Measurements from ENCODE around the gene GAS2L3. TPM values are rescaled to one million over a fixed set of nuclear protein-coding genes. Genes with fewer than 3 reads are reported as not detected.

GAS2L3 gene
- total and polyA plus RNA-seq, 8 donors, result 1.0 to 29.7 (median 1.8) TPM; not detected in 1

GRCh38 chr12:100565987-100566545, 7.4 kb upstream of the GAS2L3 start:
- Histone ChIP-seq H3K27me3 (peaks cover 0 to 3% (median 0%) of the 10 kb centered on the region in 3 donors), H3K4me3 (no peak overlapping the region), H3K9me3 (no peaks in the 10 kb centered on the region), H3K4me1 (peaks cover 0 to 7% (median 0%) of the 10 kb centered on the region in 4 donors), H3K36me3 (no peaks in the 10 kb centered on the region), H3K27ac (no peak overlapping the region)
- intact Hi-C loops (cut with DNase I; ENCODE audit: low total_unique reads), result no loop called here
- 69 to 80% (median 75%) methylated on average over 3 of the region's 3 CpGs for WGBS, 5 donors
- TF ChIP-seq POLR2A (IDR thresholded peaks at IDR 0.05) (no peak), CTCF (IDR thresholded peaks at IDR 0.05) (no peak), EP300 (IDR thresholded peaks at IDR 0.05) (no peak), POLR2AphosphoS5 (IDR thresholded peaks at IDR 0.05) (no peak)
- no peak for DNase-seq

- DNase-seq, result peak in 1 of 2 donors; percentile 32
- no peaks in the 10 kb centered on the region for H3K36me3 ChIP-seq
- 36 to 51% (median 40%) methylated on average over 3 of the region's 3 CpGs for WGBS, 5 donors
- H3K4me1 ChIP-seq, result peaks cover 0 to 7% (median 0%) of the 10 kb centered on the region in 4 donors
- H3K27me3 ChIP-seq, result peaks cover 0 to 3% (median 0%) of the 10 kb centered on the region in 3 donors
- intact Hi-C loops (cut with DNase I; ENCODE audit: low total_unique reads), result no loop called here
- no peak overlapping the region for H3K27ac ChIP-seq
- TF ChIP-seq POLR2AphosphoS5 (IDR thresholded peaks at IDR 0.05), result no peak
- TF ChIP-seq EP300 (IDR thresholded peaks at IDR 0.05), result no peak
- TF ChIP-seq CTCF (IDR thresholded peaks at IDR 0.05), result no peak
- TF ChIP-seq POLR2A (IDR thresholded peaks at IDR 0.05), result no peak
- H3K9me3 ChIP-seq, result no peaks in the 10 kb centered on the region
- H3K4me3 ChIP-seq, result no peak overlapping the region
Measured at GRCh38 chr12:100566887-100567637, 6.4 kb upstream of the GAS2L3 start.

- Histone ChIP-seq H3K4me3 (no peak overlapping the region), H3K36me3 (no peaks in the 10 kb centered on the region), H3K4me1 (peaks cover 0 to 8% (median under 1%) of the 10 kb centered on the region in 4 donors), H3K27me3 (peaks cover 0 to 3% (median 0%) of the 10 kb centered on the region in 3 donors), H3K9me3 (no peaks in the 10 kb centered on the region), H3K27ac (no peak overlapping the region)
- intact Hi-C loops (cut with DNase I; ENCODE audit: low total_unique reads), result no loop called here
- DNase-seq, result no peak
- TF ChIP-seq POLR2AphosphoS5 (IDR thresholded peaks at IDR 0.05) (no peak), CTCF (IDR thresholded peaks at IDR 0.05) (no peak), EP300 (IDR thresholded peaks at IDR 0.05) (no peak), POLR2A (IDR thresholded peaks at IDR 0.05) (no peak)
Measured at GRCh38 chr12:100567945-100568344, 5.5 kb upstream of the GAS2L3 start.

DNA sequence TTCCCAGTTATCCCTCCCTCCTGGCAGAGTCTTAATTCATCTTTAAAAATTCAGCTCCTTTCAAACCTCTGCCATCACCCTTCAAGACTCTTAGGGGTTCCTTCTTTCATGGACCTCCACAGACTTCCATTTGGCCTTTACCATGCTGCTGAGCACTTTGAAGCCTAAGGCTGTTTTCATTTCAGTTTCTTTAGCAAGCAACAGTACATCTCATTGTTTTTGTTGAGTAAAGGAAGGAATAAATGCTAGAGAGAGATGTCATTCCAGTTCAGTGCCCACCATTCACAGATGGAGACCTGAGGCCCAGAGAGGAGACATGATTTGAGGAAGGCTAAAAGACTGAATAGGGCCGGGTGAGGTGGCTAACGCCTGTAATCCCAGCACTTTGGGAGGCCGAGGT, 1.3 kb upstream of the GAS2L3 start:
- 91 to 96% (median 94%) methylated on average over 3 of the region's 3 CpGs for WGBS, 5 donors

More for the DNA sequence above, 1.3 kb upstream of the GAS2L3 start:
- intact Hi-C loops (cut with DNase I; ENCODE audit: low total_unique reads), result no loop called here
- Histone ChIP-seq H3K27me3 (no peaks in the 10 kb centered on the region), H3K9me3 (no peaks in the 10 kb centered on the region), H3K36me3 (no peaks in the 10 kb centered on the region), H3K4me1 (peaks cover 10 to 21% (median 17%) of the 10 kb centered on the region in 4 donors), H3K4me3 (no peak overlapping the region), H3K27ac (no peak overlapping the region)
- no peak for DNase-seq
- TF ChIP-seq POLR2AphosphoS5 (IDR thresholded peaks at IDR 0.05), result no peak
- TF ChIP-seq CTCF (IDR thresholded peaks at IDR 0.05), result no peak
- TF ChIP-seq EP300 (IDR thresholded peaks at IDR 0.05), result no peak
- TF ChIP-seq POLR2A (IDR thresholded peaks at IDR 0.05), result no peak
